Fibroblast of skin of left quadriceps (primary cell): ENCODE results near the gene RTTN.
"Not testable (repeated sequence)": the region's sequence is repeated elsewhere in the genome, so short reads cannot be mapped to it uniquely, and the experiment has no call there.

Experiments
- DNase-seq, 2 experiments: peaks; one replicate each; pipeline ENCODE4 v3.0.0-alpha.2; 2013; ENCODE audit warnings: low read depth in 2 of 2

RTTN gene

DNA sequence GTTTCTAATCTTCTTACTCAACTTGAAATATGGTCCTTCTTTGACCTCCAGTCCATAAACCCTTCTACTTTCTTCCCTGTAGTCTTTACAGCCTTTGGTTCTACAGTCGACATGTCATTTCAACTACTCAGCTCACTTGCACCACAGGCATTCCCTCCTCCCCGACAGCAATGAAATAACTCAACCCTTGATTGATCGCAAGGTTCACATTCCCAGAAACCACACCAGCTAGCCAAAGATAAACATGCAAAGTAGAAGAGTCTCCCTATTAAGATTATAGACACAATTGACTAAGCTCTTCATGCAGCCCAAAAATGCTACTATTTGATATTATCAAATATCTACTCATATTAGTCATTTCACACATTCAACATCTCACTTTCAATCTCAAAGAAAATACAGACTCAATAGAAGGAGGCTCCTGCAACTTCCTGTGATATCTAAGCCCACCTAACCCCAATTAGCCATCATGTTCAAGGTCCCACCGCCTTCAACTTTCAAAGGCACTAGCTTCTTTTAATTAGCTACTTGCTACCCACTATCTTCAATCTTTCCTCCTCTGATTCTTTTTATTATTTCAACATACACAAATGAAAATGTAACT, 50.8 kb downstream of the RTTN start:
- peak; percentile 88 to 89 for DNase-seq

- no peak for DNase-seq
Observed at GRCh38 chr18:70151614-70152013, 53.9 kb downstream of the RTTN start.

DNA sequence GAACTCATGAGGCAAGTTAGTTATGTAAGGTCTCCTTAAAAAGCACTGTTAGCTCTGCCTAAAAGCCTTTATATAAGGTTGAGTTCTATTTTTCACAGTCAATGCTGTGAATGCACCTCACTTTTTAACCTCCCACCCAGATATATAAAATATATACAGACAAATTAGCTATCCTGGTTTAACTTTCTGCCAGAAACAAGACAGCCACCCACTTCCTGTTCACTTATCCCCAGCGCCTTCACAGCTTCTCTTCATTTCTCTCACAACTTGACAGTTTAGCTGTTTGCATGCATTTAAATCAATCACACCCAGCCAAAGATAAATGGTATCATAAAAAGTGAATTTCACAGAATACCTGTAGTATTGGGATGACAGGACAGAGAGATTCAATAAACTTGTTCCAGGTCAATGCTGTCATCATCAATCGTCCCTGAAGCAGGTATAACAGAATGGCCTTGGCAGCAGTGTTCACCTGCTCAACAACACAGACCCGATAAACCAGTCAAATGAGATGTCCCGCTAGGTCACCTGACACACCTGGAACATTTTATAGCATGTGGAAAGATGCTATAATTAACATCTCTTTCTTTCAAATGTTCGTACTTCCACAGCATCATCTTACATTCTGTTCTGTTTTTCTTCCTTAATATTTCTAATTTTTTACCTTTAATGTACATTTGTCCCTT, 55.7 kb downstream of the RTTN start:
- no peak for DNase-seq

DNA sequence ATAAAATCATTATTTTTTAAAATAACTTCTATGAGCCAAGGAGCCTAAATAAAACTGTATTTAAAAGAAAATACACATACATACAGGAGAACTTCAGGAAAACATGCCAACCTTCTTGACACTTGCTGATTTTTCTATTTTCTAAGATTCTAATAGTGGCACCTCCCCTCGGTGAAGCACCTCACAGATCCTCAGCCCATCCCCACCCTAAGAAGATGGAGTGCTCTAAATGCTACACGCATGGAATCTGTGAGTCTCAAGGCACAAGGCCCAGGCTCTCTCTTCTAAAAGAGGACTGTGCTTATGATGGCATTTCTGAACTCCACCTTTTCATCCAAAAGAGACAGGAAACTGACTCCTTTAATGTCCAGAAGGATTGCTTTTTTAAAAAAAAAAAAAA, 56.3 kb downstream of the RTTN start:
- DNase-seq = no peak

DNA sequence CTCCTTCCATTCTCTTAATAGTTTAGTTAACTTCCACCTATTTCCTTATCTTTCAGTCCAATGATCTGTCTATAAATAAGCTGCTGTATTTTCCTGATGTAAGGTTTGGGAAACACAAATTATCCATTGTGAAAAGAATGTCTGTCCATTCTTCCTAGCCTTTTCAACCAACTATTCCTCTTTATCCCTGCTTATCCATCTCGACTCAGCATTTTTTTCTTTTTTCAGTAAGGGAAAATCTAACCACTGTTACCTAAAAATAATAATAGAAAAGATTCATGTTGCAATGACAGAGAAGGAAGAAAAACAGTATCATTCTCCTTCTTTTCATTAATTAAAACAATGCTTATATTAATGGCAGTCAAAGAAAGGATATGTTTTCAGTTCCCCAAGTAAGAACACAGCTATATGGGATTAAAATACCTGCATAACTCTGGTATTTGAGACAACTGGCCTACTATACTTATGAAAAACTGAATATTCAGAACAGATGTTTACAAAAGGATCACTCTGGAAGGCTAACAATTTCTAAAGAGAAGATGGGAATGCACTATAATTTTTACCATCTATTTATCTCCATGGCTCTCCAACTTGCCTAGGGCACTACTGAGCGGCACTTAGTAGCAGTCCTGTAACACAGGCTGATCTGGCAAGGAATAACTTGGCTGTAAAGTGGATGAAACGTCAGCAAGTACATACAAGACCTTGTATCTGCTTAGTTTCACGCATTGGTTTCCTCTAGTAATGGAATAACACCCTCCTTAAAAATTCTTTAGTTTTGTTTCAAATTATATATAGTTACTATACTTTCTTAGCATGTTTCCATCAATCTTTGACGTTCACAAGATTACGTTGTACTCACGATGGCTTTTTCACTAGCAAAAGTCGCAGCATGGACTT, 57.2 kb downstream of the RTTN start:
- DNase-seq = no peak

DNA sequence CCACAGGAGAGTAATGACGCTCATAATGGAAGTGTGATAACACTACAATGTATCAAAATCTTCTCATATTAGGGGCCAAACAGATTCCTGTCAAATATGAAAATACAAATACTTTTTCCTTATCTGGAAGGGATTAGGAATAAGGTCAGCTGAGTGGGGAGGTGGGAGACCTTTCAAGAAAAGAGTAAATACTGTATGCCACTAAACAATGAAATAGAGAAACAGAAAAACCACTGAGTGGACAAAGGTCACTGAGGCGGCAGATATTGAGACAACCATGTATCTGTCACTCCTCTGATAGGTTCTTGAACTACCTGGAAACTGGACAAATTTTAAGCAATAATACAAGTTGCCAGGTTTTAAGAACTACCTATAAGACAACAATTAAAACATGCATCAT, 59.3 kb downstream of the RTTN start:
- no peak for DNase-seq

DNA sequence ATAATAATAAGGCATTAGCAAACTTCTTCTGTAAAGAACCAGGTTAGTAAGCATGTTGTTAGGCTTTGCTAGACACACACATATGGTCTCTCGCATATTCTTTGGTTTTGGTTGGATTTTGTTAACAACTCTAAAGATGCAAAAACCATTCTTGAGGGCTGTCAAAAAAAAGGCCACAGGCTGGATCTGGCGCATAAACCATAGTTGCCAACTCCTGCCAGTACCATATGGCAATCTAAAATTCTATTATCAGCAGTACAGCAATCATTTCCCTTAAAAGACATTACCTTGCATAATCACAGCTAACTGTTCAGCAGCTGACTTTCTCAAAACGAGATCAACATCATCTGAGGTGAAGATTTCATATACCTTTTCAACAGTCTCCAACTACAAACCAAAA, 63.5 kb downstream of the RTTN start:
- DNase-seq = no peak

- no peak for DNase-seq
Observed at GRCh38 chr18:70139138-70139537, 66.3 kb downstream of the RTTN start.

DNA sequence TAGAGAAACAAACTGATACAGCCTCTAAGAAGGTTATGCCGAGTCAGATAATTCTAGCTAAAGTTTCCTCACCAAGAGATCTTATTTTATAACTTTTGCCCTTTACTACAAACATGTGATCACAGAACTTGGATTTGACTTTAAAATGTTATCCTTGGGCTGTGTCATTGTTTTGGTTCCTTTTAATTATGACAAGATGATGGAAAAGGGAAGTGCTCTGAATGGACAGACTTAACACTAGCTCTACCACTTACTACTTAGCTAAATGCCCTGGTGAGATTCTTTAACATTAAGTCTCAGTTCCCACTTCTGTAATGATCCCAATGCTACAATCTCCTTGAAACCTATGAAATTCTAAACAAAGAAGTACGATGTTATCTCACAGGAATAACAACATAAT, 69.9 kb downstream of the RTTN start:
- no peak for DNase-seq

GRCh38 chr18:70132999-70133398, 72.5 kb downstream of the RTTN start:
- peak; percentile 75 to 78 for DNase-seq

DNA sequence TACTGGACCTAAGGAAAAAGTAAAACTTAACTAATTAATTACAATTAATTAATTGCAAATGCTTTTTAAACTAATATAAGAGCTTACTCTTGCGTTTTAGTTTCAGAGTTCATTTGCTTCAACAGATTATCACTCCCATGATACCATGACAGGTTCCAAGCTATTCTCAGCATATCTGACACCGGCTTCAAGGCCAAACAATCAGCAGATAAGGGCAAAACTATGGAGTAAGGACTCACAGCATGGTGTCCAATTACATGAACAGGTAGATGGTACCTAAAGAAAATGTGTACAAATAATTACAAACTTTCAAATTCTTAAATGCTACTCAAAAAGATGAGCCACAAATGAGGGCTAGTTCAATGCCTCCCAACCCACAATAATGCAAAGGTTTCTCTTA, 77.2 kb downstream of the RTTN start:
- DNase-seq = no peak

DNA sequence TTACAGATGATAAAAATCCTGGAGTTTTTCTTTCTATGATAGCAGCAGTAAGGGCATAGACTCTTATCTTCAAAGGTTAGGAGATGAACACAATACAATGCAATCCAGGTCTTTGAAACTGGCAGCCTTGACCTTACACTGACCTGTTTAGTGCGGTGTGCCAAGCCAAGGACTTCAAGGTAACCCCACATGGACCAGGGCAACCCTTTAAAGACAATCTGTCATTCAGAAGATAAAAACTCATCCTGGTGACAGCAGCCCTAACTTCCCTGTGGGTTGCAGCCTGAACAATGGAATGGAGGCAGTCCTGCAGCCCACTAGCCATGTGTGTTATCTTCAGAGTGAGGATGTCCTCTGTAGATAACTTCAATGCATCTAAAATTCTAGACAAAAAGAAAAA, 78.1 kb downstream of the RTTN start:
- DNase-seq = no peak

DNA sequence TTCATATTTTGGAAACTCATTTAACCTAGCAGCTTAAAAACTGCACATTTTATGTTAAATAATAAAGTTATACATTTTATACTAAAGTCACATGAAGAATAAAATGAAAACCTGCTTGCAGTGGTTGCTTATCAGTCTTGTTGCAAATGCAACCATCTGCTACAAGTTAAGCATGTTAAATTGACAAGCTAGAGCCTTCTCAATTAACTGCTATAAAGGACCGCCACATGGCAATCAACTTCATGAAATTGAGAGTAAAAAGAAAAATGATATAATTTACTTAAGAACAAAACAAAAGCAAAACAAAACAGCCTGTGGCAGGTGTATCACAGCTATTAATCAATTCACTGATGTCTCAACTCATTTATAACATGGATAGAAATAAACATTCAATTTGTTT, 78.7 kb downstream of the RTTN start:
- DNase-seq = no peak

DNA sequence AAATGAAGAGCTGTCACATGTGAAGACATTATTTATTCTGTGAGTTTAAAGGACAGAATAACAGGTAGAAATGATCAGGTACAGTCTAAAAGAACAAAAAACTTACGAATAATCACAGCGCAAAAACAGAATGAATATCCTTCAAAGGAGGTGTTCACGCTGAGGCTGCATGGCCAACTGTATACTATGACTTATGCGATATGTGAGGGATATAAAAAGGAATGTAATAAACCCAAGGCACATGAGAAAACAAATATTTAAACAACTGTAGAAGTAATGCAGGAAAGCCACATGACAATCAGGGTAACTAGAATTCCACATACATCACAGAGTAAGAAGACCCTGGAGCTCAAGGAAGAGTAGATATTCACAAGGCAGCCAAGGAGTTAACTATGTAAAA, 81.3 kb downstream of the RTTN start:
- DNase-seq = no peak

DNA sequence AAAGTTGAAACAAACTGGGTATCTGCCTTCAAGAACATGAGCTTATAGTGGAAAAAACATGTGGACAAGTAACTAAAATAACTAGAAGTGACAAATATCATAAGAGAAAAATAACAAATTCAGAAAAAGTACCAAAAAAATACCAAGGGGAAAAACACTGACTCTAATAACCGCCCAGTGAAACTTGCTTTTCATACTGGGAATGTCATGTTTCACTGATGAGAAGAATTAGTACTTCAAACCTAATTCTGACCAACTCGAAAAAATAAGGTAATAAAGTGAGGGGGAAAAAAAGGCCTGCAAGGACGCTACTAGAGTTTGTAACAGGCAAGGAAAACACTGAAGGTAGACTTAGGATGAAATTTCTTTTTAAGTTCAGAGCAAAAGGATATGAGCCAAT, 83.6 kb downstream of the RTTN start:
- no peak for DNase-seq

- DNase-seq = peak in 1 of 2 experiments; percentile 1
Observed at GRCh38 chr18:70116949-70117348, 88.5 kb downstream of the RTTN start.

DNA sequence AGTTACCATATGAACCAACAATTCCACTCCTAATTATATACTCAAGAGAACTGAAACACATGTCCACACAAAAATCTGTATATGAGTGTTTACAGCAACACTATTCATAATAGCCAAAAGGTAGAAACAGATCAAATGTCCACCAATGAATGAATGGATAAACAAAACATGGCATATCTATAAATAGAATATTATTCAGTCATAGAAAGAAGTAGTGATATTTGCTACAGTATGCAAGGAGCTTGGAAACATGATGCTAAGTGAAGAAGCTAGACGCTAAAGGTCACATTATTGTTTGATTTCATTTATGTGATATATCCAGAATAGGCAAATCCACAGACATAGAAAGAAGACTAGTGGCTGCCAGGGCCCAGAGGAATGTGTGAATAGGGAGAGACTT, 92.0 kb downstream of the RTTN start:
- DNase-seq = no peak

GRCh38 chr18:70110678-70111077, 94.8 kb downstream of the RTTN start:
- no peak for DNase-seq

- DNase-seq = no peak
Observed at GRCh38 chr18:70107091-70107490, 98.4 kb downstream of the RTTN start.

- not testable (repeated sequence) for DNase-seq
Observed at GRCh38 chr18:70102854-70103253, 102.6 kb downstream of the RTTN start.

GRCh38 chr18:70089858-70090257, 115.6 kb downstream of the RTTN start:
- no peak for DNase-seq

GRCh38 chr18:70086085-70086484, 119.4 kb downstream of the RTTN start:
- DNase-seq = no peak

- DNase-seq = no peak
Observed at GRCh38 chr18:70085641-70086040, 119.8 kb downstream of the RTTN start.
